ENCODE measurements around the gene TRMT61B.

DNA sequence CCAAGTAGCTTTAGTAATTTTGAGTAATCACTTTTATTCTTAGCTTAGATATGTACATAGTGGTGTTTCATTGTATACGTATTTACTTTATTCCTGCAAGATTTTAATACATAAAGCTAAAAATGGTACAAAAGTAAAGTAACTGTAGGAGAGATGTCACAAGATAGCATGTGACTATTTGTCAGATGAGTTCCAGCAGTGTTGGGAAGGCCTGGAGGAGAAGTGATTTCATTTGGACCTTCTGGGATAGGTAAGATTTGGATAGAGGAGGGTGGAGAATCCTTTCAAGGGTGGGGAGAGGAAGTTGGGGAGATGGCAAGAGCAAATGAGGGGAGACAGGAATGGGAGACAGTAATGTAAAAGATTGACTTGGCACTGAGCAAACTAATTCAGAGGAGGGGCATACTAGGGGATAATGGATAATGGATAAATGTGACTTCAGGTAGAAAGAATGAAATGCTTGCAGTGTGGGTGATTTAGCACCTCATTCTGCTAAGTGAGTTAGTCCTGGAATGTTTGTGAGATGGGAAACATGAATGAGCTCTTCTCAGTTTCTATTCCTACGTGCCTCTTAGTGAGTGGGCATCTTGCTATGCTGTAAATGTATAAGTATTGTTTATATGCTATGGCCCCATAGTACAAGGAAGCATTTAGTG, 34.8 kb upstream of the TRMT61B start:
- no peak for TF ChIP-seq FOXJ3 (CRISPR knock-in tag; IDR thresholded peaks at IDR 0.05; ENCODE audit: borderline replicate concordance)
- TF ChIP-seq ZNF616 (CRISPR knock-in tag; IDR thresholded peaks at IDR 0.05; ENCODE audit: low read depth) = no peak
- no peak for TF ChIP-seq JUN (CRISPR knock-in tag; IDR thresholded peaks at IDR 0.05)
- no peak for TF ChIP-seq TAF15 (IDR thresholded peaks at IDR 0.05; ENCODE audit: low read depth, low read length, poor library complexity, severe bottlenecking)
- TF ChIP-seq EP300 (IDR thresholded peaks at IDR 0.05; ENCODE audit: low read depth in 2 of 2, low read length in 2 of 2) = no peak
- TF ChIP-seq EP300 (CRISPR knock-in tag; IDR thresholded peaks at IDR 0.05; ENCODE audit: borderline replicate concordance) = no peak
- TF ChIP-seq POLR2AphosphoS5 (IDR thresholded peaks at IDR 0.05; ENCODE audit: low read depth, low read length) = no peak
- no peak for TF ChIP-seq ZNF207 (IDR thresholded peaks at IDR 0.05; ENCODE audit: borderline replicate concordance)
- TF ChIP-seq ZNF274 (CRISPR knock-in tag; IDR thresholded peaks at IDR 0.05) = no peak
- TF ChIP-seq POLR2A (IDR thresholded peaks at IDR 0.05; ENCODE audit: insufficient read depth in 1 of 2, low read depth in 2 of 2, low read length in 2 of 2) = no peak
- TF ChIP-seq ERF (CRISPR knock-in tag; IDR thresholded peaks at IDR 0.05) = no peak
- TF ChIP-seq TCF12 (IDR thresholded peaks at IDR 0.05) = no peak
- TF ChIP-seq TCF12 (CRISPR knock-in tag; IDR thresholded peaks at IDR 0.05) = no peak
- TF ChIP-seq ZFP41 (CRISPR knock-in tag; IDR thresholded peaks at IDR 0.05; ENCODE audit: borderline replicate concordance) = no peak
- TF ChIP-seq ZNF24 (IDR thresholded peaks at IDR 0.05) = no peak
- TF ChIP-seq FOXA1 (IDR thresholded peaks at IDR 0.05) = no peak
- TF ChIP-seq FOXA1 (CRISPR knock-in tag; IDR thresholded peaks at IDR 0.05) = no peak
